ENCODE results near the gene MAST4.

DNA sequence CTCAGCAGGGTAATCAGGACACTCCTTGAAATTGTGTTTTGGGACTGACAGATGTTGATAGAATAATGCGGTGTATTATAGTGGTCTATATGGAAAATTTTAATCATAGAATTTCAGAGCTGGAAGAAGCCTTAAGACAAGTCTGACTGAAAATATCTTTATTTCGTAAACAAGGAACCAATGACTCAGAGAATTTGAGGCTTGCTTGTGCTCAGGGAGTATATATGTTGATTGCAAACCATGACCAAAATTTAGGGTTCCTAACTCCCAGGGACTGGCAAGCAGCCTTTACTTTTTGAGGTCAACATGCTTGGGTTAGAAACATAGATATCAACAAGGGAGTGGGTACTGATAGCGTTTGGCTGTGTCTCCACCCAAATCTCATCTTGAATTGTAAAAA, 313.2 kb downstream of the MAST4 start:
- TF ChIP-seq EZH2phosphoT487 (IDR thresholded peaks at IDR 0.05; ENCODE audit: insufficient read depth, low read depth) (no peak), EZH2 (IDR thresholded peaks at IDR 0.05; ENCODE audit: insufficient read depth, poor library complexity, severe bottlenecking) (no peak)
